Hepatocyte (in vitro differentiated cells): Measurements from ENCODE around the gene TPST1. TPM values are rescaled to one million over a fixed set of nuclear protein-coding genes. Genes with fewer than 3 reads are reported as not detected.

Experiments
- DNase-seq: peaks from one replicate; pipeline ENCODE4 v3.0.0-alpha.2; 2016; ENCODE audit warnings: low spot score
- H2AFZ ChIP-seq: fragments of 200-600 bp; sonication (generic); 2 replicates; pipeline ENCODE4 v1.6.0; 2016; ENCODE audit warnings: antibody characterized with exemption, mild to moderate bottlenecking
- H3K27ac ChIP-seq: fragments of 200-600 bp; sonication (generic); 2 replicates; pipeline ENCODE4 v1.5.1; 2016; ENCODE audit warnings: mild to moderate bottlenecking
- H3K27me3 ChIP-seq: fragments of 200-600 bp; sonication (generic); 2 replicates; pipeline ENCODE4 v1.6.1; 2016
- H3K36me3 ChIP-seq: fragments of 200-600 bp; sonication (generic); replicated peaks from 2 replicates; pipeline ENCODE4 v1.5.1; 2016; ENCODE audit warnings: low read depth; ENCODE audit not compliant: insufficient read depth
- H3K4me1 ChIP-seq: fragments of 200-600 bp; sonication (generic); 2 replicates; pipeline ENCODE4 v1.5.1; 2016; ENCODE audit warnings: mild to moderate bottlenecking, moderate library complexity; ENCODE audit not compliant: insufficient read depth
- H3K4me2 ChIP-seq: fragments of 200-600 bp; sonication (generic); 2 replicates; pipeline ENCODE4 v1.6.0; 2016
- H3K4me3 ChIP-seq: fragments of 200-600 bp; sonication (generic); 2 replicates; pipeline ENCODE4 v1.5.1; 2016; ENCODE audit warnings: mild to moderate bottlenecking
- H3K79me2 ChIP-seq: fragments of 200-600 bp; sonication (generic); 2 replicates; pipeline ENCODE4 v1.6.0; 2017; ENCODE audit warnings: mild to moderate bottlenecking
- H3K9me2 ChIP-seq: fragments of 200-600 bp; sonication (generic); replicated peaks from 2 replicates; pipeline ENCODE4 v1.6.0; 2017; ENCODE audit warnings: mild to moderate bottlenecking; ENCODE audit not compliant: insufficient read depth
- H3K9me3 ChIP-seq: fragments of 200-600 bp; sonication (generic); 2 replicates; pipeline ENCODE4 v1.5.1; 2016; ENCODE audit warnings: low read depth, mild to moderate bottlenecking
- H4K20me1 ChIP-seq: fragments of 200-600 bp; sonication (generic); 2 replicates; pipeline ENCODE4 v1.6.0; 2016; ENCODE audit warnings: mild to moderate bottlenecking; ENCODE audit not compliant: insufficient read depth, poor library complexity, severe bottlenecking
- EZH2 ChIP-seq: fragments of 200-600 bp; sonication (generic); IDR thresholded peaks from 2 replicates; pipeline ENCODE4 v1.6.1; 2016; ENCODE audit warnings: antibody characterized with exemption, mild to moderate bottlenecking, borderline replicate concordance
- EZH2phosphoT487 ChIP-seq: fragments of 200-600 bp; sonication (generic); IDR thresholded peaks from one replicate; pipeline ENCODE4 v1.6.1; 2018; ENCODE audit warnings: antibody characterized with exemption, mild to moderate bottlenecking, low read depth, moderate library complexity; ENCODE audit not compliant: unreplicated experiment, severe bottlenecking
- WGBS: methylation state at CpG from one replicate; pipeline ENCODE4 v1.1.6; 2016; ENCODE audit warnings: low lambda C conversion rate; ENCODE audit errors: missing lambda C conversion rate; 5-methylcytosine and 5-hydroxymethylcytosine counted together
- polyA plus RNA-seq: library from polyadenylated mRNA; unstranded; fragments of >200 nt; fragmentation: Nextera tagmentation; extraction: Ambion mirVana; gene quantifications from 2 replicates; pipeline ENCODE4 v1.2.1, GENCODE V29; 2016
- total RNA-seq: library from RNA; depleted of rRNA; stranded (reverse); fragments of >200 nt; gene quantifications from 2 replicates; pipeline ENCODE4 v1.2.3, GENCODE V29; 2014
- TF ChIP-seq, protein P1 (sequence below): fragments of 200-600 bp; sonication (generic); IDR thresholded peaks from 2 replicates; pipeline ENCODE4 v1.5.1; 2016; ENCODE audit warnings: antibody characterized with exemption, mild to moderate bottlenecking; ENCODE audit not compliant: poor library complexity

Gene TPST1
- total and polyA plus RNA-seq, 2 experiments from 2014 or later: 85.2 to 91.2 TPM

DNA sequence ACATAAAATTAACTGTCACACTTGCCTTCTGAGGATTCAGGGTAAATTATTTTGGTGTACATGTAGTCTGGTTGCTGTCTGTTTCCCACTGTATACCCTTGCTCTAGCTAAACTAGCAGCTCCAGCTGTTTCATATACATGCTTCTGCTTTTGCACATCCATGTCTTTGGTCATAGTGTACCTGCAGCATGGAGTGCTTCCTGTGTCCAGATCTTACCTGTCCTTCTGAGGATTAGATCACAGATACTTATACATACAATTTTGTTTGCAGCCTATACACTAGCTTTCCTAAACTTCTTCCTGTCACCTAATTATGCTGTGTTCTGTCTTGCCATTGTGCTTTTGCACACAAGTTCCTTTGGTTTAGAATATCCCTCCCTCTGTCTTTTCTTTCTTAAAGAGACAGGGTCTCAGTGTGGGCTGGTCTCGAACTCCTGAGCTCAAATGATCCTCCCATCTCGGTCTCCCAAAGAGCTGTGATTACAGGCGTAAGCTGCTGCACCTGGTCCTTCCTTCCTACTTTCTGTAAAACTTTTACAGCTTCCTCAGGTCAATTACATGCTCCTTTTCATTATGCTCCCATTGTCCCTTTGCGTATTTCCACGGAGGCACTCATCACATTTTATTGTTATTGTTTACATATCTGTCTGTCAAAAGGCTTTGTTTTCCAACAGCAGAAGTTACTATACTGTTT is 33.8 kb downstream of the TPST1 start:
- Histone ChIP-seq H4K20me1 (no peaks in the 10 kb centered on the region), H3K4me3 (no peak overlapping the region), H3K4me2 (peak overlapping the region; percentile 70), H3K9me2 (no peaks in the 10 kb centered on the region), H3K27me3 (no peaks in the 10 kb centered on the region), H3K4me1 (peaks cover 39% of the 10 kb centered on the region), H2AFZ (no peak overlapping the region), H3K36me3 (no peaks in the 10 kb centered on the region), H3K79me2 (peaks cover 78% of the 10 kb centered on the region), H3K27ac (peak overlapping the region; percentile 79), H3K9me3 (no peaks in the 10 kb centered on the region)
- no peak for DNase-seq
- WGBS: 50% methylated on average over 5 of the region's 5 CpGs
- TF ChIP-seq EZH2phosphoT487 (no peak), EZH2 (no peak)
- TF ChIP-seq, protein P1, sequence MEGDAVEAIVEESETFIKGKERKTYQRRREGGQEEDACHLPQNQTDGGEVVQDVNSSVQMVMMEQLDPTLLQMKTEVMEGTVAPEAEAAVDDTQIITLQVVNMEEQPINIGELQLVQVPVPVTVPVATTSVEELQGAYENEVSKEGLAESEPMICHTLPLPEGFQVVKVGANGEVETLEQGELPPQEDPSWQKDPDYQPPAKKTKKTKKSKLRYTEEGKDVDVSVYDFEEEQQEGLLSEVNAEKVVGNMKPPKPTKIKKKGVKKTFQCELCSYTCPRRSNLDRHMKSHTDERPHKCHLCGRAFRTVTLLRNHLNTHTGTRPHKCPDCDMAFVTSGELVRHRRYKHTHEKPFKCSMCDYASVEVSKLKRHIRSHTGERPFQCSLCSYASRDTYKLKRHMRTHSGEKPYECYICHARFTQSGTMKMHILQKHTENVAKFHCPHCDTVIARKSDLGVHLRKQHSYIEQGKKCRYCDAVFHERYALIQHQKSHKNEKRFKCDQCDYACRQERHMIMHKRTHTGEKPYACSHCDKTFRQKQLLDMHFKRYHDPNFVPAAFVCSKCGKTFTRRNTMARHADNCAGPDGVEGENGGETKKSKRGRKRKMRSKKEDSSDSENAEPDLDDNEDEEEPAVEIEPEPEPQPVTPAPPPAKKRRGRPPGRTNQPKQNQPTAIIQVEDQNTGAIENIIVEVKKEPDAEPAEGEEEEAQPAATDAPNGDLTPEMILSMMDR: no peak

DNA sequence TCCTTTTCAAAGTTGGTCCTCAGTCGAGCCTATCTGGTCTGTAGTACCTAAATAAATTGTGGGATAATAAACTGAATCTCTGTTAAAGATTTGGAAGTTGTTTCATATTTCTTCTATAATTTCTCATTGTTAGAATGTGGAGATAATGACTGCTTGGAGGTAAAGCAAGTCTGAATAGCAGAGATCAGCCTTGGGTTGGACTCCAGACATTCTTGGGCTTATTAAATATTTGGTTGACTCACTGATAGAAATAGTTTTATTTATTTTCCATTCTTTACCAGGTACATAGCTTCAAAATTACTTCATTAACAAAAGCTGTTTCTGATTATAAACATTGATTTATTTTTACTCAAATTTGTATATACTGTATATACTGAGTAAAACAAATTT is 34.3 kb downstream of the TPST1 start:
- peak overlapping the region; percentile 70 for H3K4me2 ChIP-seq
- no peak for DNase-seq
- no peaks in the 10 kb centered on the region for H3K9me2 ChIP-seq
- H3K4me3 ChIP-seq: no peak overlapping the region
- TF ChIP-seq, protein P1: no peak
- no peak for TF ChIP-seq EZH2phosphoT487
- no peak for TF ChIP-seq EZH2
- H4K20me1 ChIP-seq: no peaks in the 10 kb centered on the region
- no peak overlapping the region for H2AFZ ChIP-seq
- no peaks in the 10 kb centered on the region for H3K27me3 ChIP-seq
- no peaks in the 10 kb centered on the region for H3K9me3 ChIP-seq
- no peaks in the 10 kb centered on the region for H3K36me3 ChIP-seq
- 57% methylated on average over 1 of the region's 1 CpG for WGBS
- H3K27ac ChIP-seq: peak overlapping the region; percentile 79
- peaks cover 42% of the 10 kb centered on the region for H3K4me1 ChIP-seq
- peaks cover 78% of the 10 kb centered on the region for H3K79me2 ChIP-seq

DNA sequence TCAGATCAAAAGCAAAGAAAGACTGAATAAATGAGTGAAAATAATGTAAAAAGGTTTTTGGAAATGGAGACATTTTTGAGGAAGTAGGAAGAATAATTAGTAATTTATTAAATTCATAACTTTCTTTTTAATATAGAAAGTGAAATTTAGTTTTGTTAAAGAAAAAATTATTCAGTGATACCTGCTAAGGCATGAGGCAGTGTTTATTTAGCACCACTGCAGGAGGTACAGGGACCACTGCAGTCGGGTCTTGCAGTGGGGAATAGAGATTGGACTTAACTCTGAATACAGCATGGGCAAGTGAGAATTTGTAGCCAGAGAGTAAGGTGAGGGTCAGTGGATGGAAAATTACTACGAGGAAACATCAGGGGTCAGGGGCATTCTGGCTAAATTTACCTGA is 39.9 kb downstream of the TPST1 start:
- no peaks in the 10 kb centered on the region for H3K9me3 ChIP-seq
- H3K4me1 ChIP-seq: peaks cover 20% of the 10 kb centered on the region
- H3K27ac ChIP-seq: peak overlapping the region; percentile 4
- no peak overlapping the region for H3K4me3 ChIP-seq
- peak overlapping the region; percentile 4 for H3K4me2 ChIP-seq
- peaks cover 99% of the 10 kb centered on the region for H3K79me2 ChIP-seq
- DNase-seq: no peak
- TF ChIP-seq, protein P1: no peak
- TF ChIP-seq EZH2 (no peak), EZH2phosphoT487 (no peak)
- no peak overlapping the region for H2AFZ ChIP-seq
- no peaks in the 10 kb centered on the region for H4K20me1 ChIP-seq
- no peaks in the 10 kb centered on the region for H3K27me3 ChIP-seq
- H3K9me2 ChIP-seq: no peaks in the 10 kb centered on the region
- H3K36me3 ChIP-seq: no peaks in the 10 kb centered on the region
- WGBS: 77% methylated on average over 2 of the region's 2 CpGs
